ENCODE results near the gene MALT1.
A peak's percentile ranks its signal among the peaks of the same experiment; 100 is the strongest.

MALT1 gene

GRCh38 chr18:58781627-58782194 is 110.4 kb downstream of the MALT1 start:
- DNase-seq: peak; percentile 15

GRCh38 chr18:58784601-58785137 is 113.4 kb downstream of the MALT1 start:
- no peak for DNase-seq

GRCh38 chr18:58785171-58785805 is 114.0 kb downstream of the MALT1 start:
- DNase-seq: no peak

GRCh38 chr18:58785870-58786269 is 114.6 kb downstream of the MALT1 start:
- DNase-seq: no peak

GRCh38 chr18:58787536-58788149 is 116.4 kb downstream of the MALT1 start:
- no peak for DNase-seq

- no peak for DNase-seq
These were observed 117.2 kb downstream of the MALT1 start for GRCh38 chr18:58788470-58788869.

GRCh38 chr18:58788971-58789875 is 118.0 kb downstream of the MALT1 start:
- DNase-seq: no peak

GRCh38 chr18:58789876-58790240 is 118.6 kb downstream of the MALT1 start:
- no peak for DNase-seq

GRCh38 chr18:58792086-58792485 is 120.8 kb downstream of the MALT1 start:
- DNase-seq: no peak

- no peak for DNase-seq
These were observed 122.1 kb downstream of the MALT1 start for GRCh38 chr18:58793361-58793760.

GRCh38 chr18:58796220-58796619 is 125.0 kb downstream of the MALT1 start:
- DNase-seq: no peak

- no peak for DNase-seq
These were observed 129.3 kb downstream of the MALT1 start for GRCh38 chr18:58800582-58800981.

- no peak for DNase-seq
These were observed 131.7 kb downstream of the MALT1 start for GRCh38 chr18:58802959-58803358.

- DNase-seq: no peak
These were observed 132.7 kb downstream of the MALT1 start for GRCh38 chr18:58803978-58804377.
